Measurements from ENCODE around the gene SRRM1.

- TF ChIP-seq NFRKB (IDR thresholded peaks at IDR 0.05) (no peak), FOXA1 (IDR thresholded peaks at IDR 0.05) (no peak), HDGF (IDR thresholded peaks at IDR 0.05; ENCODE audit: borderline replicate concordance) (no peak)
Measured at GRCh38 chr1:24704411-24705259, 61.5 kb downstream of the SRRM1 start.

All from HEK293T (cell line).